Right cardiac atrium (tissue), 5 donors: Measurements from ENCODE around the gene MADD. TPM values are rescaled to one million over a fixed set of nuclear protein-coding genes. Genes with fewer than 3 reads are reported as not detected.
A peak's percentile ranks its signal among the peaks of the same experiment; 100 is the strongest.

Source experiments
- ATAC-seq, 2 donors: fragments of 200-7000 bp; cut with Tn5 transposase; one replicate each; pipeline versions ENCODE4 v1.8.0 to v1.9.1; 2020; ENCODE audit warnings: moderate library complexity in 2 of 2, mild to moderate bottlenecking in 1 of 2
- DNase-seq, 3 donors: peaks; one replicate each; pipeline ENCODE4 v3.0.0-alpha.2; 2020
- H3K27ac ChIP-seq: one replicate; pipeline ENCODE4 v1.5.1; 2013; ENCODE audit warnings: mild to moderate bottlenecking, low read length, control low read depth, moderate library complexity
- H3K27me3 ChIP-seq: one replicate; pipeline ENCODE4 v1.6.1; 2013; ENCODE audit not compliant: control insufficient read depth, insufficient read depth
- H3K4me1 ChIP-seq: one replicate; pipeline ENCODE4 v1.6.1; 2013; ENCODE audit warnings: low read length; ENCODE audit not compliant: control insufficient read depth, insufficient read depth
- H3K4me3 ChIP-seq: one replicate; pipeline ENCODE4 v1.5.1; 2013; ENCODE audit warnings: low read length, control low read depth
- H3K9me3 ChIP-seq: one replicate; pipeline ENCODE4 v1.6.1; 2013; ENCODE audit warnings: low read length; ENCODE audit not compliant: control insufficient read depth
- WGBS: extraction: QIAGEN DNeasy Blood & Tissue Kit; methylation state at CpG from one replicate; pipeline ENCODE4 v1.1.7; 2013; 5-methylcytosine and 5-hydroxymethylcytosine counted together
- intact Hi-C, 4 donors: fragments of 100-400 bp; cut with DNase I; formaldehyde crosslinking; loops; one replicate each; pipeline versions ENCODE4 v1.11.0 to v1.14.0; 2022 to 2023
- polyA plus RNA-seq: library from polyadenylated mRNA; stranded (reverse); fragments of 200-250 nt; gene quantifications from one replicate; pipeline ENCODE4 v1.2.3, GENCODE V29; 2013
- total RNA-seq, 4 donors: library from RNA; stranded (reverse); fragmentation: NEBNext Ultra II Directional; extraction: Animal tissue kit (Norgen Biotek cat#: 25700); gene quantifications; one replicate each; pipeline ENCODE4 v1.2.1, GENCODE V29; 2021
- donor health status: healthy with polysubstance abuse.
- donor health status: DM: no; HTN: yes; CAD: no.
- donor health status: DM: no; HTN: no; CAD: no.
- donor health status: DM: no; HTN: yes; CAD: no; lungs with severe emphysema.
- donor health status: DM: yes; HTN: yes; CAD: no.

MADD gene
- total and polyA plus RNA-seq, 5 donors = 27.9 to 73.7 (median 49.4) TPM

DNA sequence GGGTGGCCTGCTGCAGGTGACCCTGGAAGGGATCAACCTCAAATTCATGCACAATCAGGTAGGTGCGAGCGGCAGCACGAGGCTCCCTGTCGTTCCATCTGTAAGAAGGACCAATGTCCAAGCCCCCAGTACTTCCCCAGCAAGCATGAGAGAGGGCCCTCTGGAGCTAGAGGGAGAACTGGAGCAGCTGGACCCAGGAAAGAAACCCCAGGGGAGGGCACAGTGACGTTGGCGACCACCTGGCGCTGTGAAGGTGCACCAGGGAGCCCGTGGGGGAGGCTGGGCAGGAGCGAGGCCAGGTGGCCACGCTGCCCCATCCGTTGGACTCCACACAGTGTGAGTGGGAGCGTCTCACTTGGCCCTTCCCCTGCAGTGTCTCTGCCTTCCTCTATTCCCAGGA, 54.6 kb downstream of the MADD start:
- H3K27me3 ChIP-seq = no peaks in the 10 kb centered on the region
- peak in 1 of 3 donors; percentile 42 for DNase-seq
- H3K27ac ChIP-seq = no peak overlapping the region
- intact Hi-C loops = no loop called here
- H3K4me1 ChIP-seq = no peaks in the 10 kb centered on the region
- WGBS = 86% methylated on average over 12 of the region's 12 CpGs
- no peak overlapping the region for H3K4me3 ChIP-seq
- no peak for ATAC-seq
- H3K9me3 ChIP-seq = no peaks in the 10 kb centered on the region

- Histone ChIP-seq H3K9me3 (no peaks in the 10 kb centered on the region), H3K4me3 (no peak overlapping the region), H3K4me1 (no peaks in the 10 kb centered on the region), H3K27ac (no peak overlapping the region), H3K27me3 (no peaks in the 10 kb centered on the region)
- ATAC-seq (no peak), DNase-seq (peak in 1 of 3 donors; percentile 66)
- WGBS = 68% methylated on average over 15 of the region's 15 CpGs
- intact Hi-C loops = no loop called here
Observed at GRCh38 chr11:47325271-47326041, 55.5 kb downstream of the MADD start.

GRCh38 chr11:47326198-47326597, 56.3 kb downstream of the MADD start:
- Histone ChIP-seq H3K4me3 (no peak overlapping the region), H3K27ac (peak overlapping the region; percentile 30), H3K27me3 (no peaks in the 10 kb centered on the region), H3K4me1 (no peaks in the 10 kb centered on the region), H3K9me3 (no peaks in the 10 kb centered on the region)
- intact Hi-C loops = no loop called here
- DNase-seq (peak in 1 of 3 donors; percentile 56), ATAC-seq (peak; percentile 2 to 7)
- 81% methylated on average over 12 of the region's 12 CpGs for WGBS

GRCh38 chr11:47327025-47327424, 57.1 kb downstream of the MADD start:
- DNase-seq = peak in 1 of 3 donors; percentile 66
- 74% methylated on average over 13 of the region's 13 CpGs for WGBS
- Histone ChIP-seq H3K4me1 (no peaks in the 10 kb centered on the region), H3K4me3 (no peak overlapping the region), H3K27ac (peak overlapping the region; percentile 41), H3K27me3 (no peaks in the 10 kb centered on the region), H3K9me3 (no peaks in the 10 kb centered on the region)
- intact Hi-C loops = no loop called here
- peak; percentile 1 for ATAC-seq

DNA sequence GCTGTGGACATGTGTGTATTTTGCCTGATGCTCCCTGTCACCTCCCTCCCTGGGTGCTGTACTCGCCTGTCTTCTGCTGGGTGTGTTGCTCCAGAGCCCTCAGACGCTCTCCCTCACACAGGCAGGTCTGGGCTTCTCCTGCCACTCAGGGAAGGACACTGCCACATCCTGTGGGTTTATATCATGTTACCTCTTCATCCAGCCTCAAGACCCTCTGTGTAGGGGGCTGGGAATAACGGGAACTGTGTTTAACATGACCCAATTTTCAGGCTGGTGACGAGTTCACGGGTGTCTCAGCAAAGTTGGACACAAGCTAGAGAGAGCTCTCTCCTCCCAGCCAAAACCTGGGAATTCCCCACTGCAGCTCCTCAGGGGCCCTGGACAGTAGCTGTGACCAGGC, 58.0 kb downstream of the MADD start:
- WGBS = 70% methylated on average over 5 of the region's 5 CpGs
- no peaks in the 10 kb centered on the region for H3K27me3 ChIP-seq
- no peaks in the 10 kb centered on the region for H3K4me1 ChIP-seq
- H3K27ac ChIP-seq = peak overlapping the region; percentile 33
- DNase-seq (no peak), ATAC-seq (peak in 1 of 2 donors; percentile 1)
- H3K9me3 ChIP-seq = no peaks in the 10 kb centered on the region
- H3K4me3 ChIP-seq = no peak overlapping the region
- intact Hi-C loops = no loop called here

- DNase-seq (peak in 1 of 3 donors; percentile 55), ATAC-seq (peak in 1 of 2 donors; percentile 3)
- WGBS = 68% methylated on average over 29 of the region's 29 CpGs
- intact Hi-C loops = no loop called here
- Histone ChIP-seq H3K4me3 (no peak overlapping the region), H3K27ac (peak overlapping the region; percentile 34), H3K4me1 (no peaks in the 10 kb centered on the region), H3K9me3 (no peaks in the 10 kb centered on the region), H3K27me3 (no peaks in the 10 kb centered on the region)
Observed at GRCh38 chr11:47328449-47329390, 58.8 kb downstream of the MADD start.

GRCh38 chr11:47329431-47329986, 59.6 kb downstream of the MADD start:
- DNase-seq (peak in 1 of 3 donors; percentile 56), ATAC-seq (peak in 1 of 2 donors; percentile 0)
- no peaks in the 10 kb centered on the region for H3K9me3 ChIP-seq
- WGBS = 44% methylated on average over 12 of the region's 12 CpGs
- peak overlapping the region; percentile 34 for H3K27ac ChIP-seq
- no peaks in the 10 kb centered on the region for H3K27me3 ChIP-seq
- no peak overlapping the region for H3K4me3 ChIP-seq
- H3K4me1 ChIP-seq = no peaks in the 10 kb centered on the region
- intact Hi-C loops = no loop called here

DNA sequence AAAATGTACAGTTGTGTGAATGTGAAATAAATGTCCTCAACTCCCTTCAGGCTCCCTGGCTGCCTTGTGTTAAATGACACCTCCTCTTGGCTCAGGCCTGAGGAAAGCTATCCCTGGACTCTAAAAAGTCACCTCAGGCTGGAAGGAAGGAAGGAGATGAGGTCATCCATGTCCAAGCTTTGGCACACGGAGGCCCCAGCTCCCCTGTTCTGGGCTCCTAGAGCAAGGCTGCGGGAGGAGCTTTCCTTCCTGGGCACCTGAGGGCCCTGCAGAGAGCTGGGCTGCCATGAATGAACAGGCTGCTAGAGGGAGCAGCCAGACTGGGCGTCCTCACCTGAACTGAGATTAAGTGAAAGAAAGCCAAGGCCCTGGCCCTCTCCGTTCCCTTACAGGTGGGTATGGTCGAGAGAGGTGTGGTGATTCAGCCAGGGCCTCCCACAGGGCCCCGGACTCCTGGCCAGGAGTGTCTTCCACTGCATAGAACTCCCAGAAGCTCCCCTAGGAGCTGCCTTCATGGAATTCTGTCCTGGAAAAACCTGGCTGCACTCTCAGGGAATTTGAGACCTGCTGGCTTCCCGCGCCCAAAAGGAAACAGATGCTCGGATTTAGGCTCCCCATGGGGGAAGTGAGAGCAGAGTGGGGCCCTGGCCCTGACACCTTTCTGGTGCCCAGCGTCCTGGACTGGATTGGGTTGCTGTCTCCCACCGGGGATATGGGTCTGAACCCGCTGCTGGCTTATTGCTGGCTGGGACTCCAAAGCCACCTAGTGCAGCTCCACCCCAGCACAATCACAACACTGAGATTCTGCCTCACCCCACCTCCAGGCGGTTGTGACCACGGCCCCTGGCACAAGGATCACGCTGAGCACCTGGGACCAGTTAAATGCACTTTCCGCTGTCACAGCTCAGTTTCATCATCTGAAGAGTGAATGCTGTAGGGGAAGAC, 60.3 kb downstream of the MADD start:
- H3K27ac ChIP-seq = peak overlapping the region; percentile 49
- peak in 1 of 3 donors; percentile 57 for DNase-seq
- H3K27me3 ChIP-seq = no peaks in the 10 kb centered on the region
- intact Hi-C loops = no loop called here
- ATAC-seq = peak; percentile 30 to 51
- WGBS = 45% methylated on average over 16 of the region's 16 CpGs
- H3K4me3 ChIP-seq = no peak overlapping the region
- H3K4me1 ChIP-seq = no peaks in the 10 kb centered on the region
- H3K9me3 ChIP-seq = no peaks in the 10 kb centered on the region

- peak in 2 of 3 donors; percentile 34 to 49 for DNase-seq
- intact Hi-C loops = no loop called here
- no peaks in the 10 kb centered on the region for H3K9me3 ChIP-seq
- WGBS = 56% methylated on average over 21 of the region's 21 CpGs
- no peaks in the 10 kb centered on the region for H3K27me3 ChIP-seq
- no peaks in the 10 kb centered on the region for H3K4me1 ChIP-seq
- H3K4me3 ChIP-seq = no peak overlapping the region
- no peak for ATAC-seq
- peak overlapping the region; percentile 44 for H3K27ac ChIP-seq
Observed at GRCh38 chr11:47331454-47332302, 61.7 kb downstream of the MADD start.
